GM19452 (cell line): ENCODE results near the gene TTLL12.

Experiments
- ATAC-seq: cut with Tn5 transposase; IDR thresholded peaks from one replicate; pipeline ENCODE4 v1.9.1; 2021; ENCODE audit not compliant: unreplicated experiment

The TTLL12 gene

GRCh38 chr22:43186272-43187170 is at the start of gene TTLL12:
TSS of gene TTLL12 (minus strand) at chr22:43187134. CDS start at chr22:43187069, 65 bp downstream.
- ATAC-seq, result peak; percentile 44

- no peak for ATAC-seq
These were observed 48.8 kb upstream of the TTLL12 start for GRCh38 chr22:43235445-43236409.

DNA sequence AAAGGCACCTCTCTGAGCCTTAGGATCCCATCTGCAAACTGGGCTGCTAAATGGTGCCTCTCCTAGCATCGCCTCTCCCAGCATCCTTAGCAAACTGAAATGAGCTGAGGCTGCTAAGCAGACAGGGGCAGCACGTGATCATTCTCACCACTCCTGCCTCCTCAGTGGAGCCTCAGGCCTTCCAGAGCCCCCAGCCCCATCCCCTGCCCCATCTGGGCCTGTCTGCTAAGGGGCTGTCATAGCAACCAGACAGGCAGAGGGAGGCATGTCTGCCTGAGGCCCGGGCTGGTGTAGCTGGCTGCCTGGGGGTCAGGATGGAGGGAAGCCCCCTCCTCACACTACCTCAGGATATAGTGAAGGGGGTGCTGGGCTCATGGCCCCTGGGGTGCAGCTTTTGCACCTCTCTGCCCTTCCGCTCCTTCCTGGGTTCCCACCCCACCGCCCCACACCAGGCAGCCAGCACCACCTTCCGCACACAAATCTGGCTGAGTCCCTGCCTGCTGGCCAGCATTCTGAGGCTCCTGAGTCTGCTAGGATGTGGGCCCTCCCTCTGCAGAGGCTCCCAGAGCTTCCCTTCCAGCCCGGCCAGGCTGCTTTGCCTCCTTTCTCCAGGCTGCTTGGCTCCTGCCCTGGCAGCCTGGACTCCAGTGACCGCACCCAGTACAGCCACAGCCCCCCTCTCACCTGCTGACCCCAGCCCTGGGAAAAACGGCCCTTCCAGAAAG is 47.5 kb upstream of the TTLL12 start:
- no peak for ATAC-seq

GRCh38 chr22:43233529-43233928 is 46.6 kb upstream of the TTLL12 start:
- no peak for ATAC-seq

- ATAC-seq, result no peak
These were observed 45.5 kb upstream of the TTLL12 start for GRCh38 chr22:43232445-43232844.

GRCh38 chr22:43231724-43232034 is 44.7 kb upstream of the TTLL12 start:
- no peak for ATAC-seq

GRCh38 chr22:43230971-43231723 is 44.2 kb upstream of the TTLL12 start:
- no peak for ATAC-seq

- ATAC-seq, result no peak
These were observed 43.6 kb upstream of the TTLL12 start for GRCh38 chr22:43230571-43230970.

GRCh38 chr22:43228863-43229262 is 41.9 kb upstream of the TTLL12 start:
- no peak for ATAC-seq

DNA sequence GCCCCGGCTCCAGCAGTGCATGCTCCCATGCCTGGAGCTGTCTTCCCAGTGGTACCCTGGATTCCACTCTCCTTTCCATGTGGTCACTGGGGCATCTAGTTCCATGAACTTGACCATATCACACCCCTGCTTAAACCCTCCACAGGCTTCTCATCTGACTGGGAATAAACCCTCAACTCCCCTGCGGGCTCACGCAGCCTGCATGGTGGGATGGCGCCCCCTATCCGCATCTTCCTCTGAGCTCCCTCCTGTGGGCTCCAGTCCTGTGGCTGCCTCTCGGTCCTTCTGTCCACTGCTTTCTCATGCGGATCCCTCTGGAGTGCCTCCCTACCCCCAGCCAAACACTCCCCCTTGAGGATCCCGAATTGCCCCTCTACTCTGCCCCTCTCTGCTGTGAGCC is 41.4 kb upstream of the TTLL12 start:
- ATAC-seq, result no peak

GRCh38 chr22:43227239-43227630 is 40.3 kb upstream of the TTLL12 start:
- ATAC-seq, result no peak

GRCh38 chr22:43226377-43227238 is 39.7 kb upstream of the TTLL12 start:
- ATAC-seq, result no peak

GRCh38 chr22:43225609-43226008 is 38.7 kb upstream of the TTLL12 start:
- ATAC-seq, result no peak

DNA sequence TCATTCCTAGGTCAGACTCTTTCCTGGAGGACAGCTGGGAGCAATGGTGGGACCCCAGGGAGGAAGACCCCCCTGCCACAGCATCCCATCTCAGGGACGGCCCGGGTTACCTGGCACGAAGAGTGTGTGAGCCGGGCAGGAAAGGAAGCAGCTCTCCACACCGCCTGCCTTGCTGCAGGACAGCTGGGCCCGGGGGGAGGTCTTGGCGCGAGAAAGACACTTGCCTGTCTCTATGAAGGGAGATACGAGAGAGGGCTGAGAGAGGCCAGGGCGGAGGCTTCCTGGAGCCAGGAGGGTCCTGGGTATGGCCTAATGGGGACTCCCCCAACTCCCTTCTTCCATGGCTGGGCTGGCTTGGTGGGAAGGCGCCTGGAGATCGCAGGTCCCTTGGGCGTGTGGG is 36.1 kb upstream of the TTLL12 start:
- no peak for ATAC-seq

DNA sequence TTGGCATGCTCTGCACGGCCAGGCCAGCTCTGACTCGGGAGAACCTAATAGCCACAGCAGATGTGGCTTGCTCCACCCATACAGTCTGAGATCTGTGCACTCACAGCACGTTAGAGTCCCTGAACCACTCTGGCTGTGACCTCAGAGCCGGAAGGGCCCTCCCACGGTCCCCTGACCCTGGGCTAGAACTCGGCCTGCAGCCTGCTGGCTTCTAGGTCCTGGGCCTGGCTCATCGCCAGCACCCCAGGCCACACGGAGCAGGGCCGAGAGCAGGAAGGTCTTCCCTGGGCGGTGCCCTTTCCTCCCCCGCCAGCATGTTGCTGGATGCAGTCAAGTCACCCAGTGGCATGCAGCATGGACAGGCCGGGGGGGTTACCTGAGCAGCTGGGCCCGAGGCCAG is 35.3 kb upstream of the TTLL12 start:
- no peak for ATAC-seq

DNA sequence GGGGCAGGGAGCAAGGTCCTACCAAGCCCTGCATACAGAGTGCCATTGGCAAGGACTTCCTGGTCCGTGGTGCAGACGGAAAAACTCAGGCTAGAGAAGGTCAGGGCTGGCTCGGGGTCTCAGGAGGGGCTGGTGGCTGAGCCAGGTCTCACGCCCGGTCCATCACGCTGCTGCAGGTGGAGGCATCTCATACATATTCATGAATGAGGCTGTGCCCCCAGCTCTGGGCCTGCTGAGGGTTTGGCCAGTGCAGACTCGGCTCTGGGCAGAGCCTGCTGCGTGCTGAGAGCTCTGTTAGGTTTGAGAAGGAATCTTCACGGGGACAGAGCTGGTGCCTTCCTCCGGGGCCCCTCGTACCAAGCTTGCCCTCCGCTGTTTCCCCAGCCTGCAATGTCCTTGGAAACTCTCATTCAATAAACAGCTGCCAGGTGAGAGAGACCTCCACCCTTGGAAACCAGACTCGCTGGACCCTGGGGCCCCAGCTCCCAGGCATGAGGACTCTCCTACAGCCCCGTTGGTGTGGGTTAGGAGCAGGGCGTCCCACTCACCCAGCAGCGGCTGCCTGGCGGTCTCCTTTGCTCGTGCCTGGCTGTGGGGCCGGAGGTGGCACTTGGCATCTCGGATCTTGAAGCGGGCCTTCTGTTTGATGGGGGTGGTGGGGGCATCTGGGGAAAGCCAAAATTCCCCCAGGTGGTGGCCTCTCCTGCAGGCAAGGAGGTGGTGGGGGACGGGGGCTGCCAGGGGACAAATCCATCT is 33.9 kb upstream of the TTLL12 start:
- ATAC-seq, result no peak

DNA sequence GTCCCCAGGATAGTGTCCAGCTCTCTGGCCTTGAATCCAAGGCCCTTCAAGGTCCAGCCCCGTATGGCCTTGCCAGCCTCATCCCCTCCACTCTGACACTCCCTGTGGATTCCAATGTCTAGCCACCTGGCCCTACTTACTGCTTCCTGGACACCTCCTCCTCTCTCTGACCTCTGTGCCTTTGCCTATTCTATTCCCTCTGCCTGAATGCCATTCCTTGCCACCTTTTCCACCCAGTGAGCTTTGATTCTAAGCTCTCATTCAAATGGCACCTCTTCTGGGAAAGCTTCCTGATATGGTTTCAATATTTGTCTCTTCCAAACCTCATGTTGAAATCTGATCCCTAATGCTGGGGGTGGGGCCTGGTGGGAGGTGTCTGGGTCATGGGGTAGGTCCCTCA is 31.9 kb upstream of the TTLL12 start:
- no peak for ATAC-seq

DNA sequence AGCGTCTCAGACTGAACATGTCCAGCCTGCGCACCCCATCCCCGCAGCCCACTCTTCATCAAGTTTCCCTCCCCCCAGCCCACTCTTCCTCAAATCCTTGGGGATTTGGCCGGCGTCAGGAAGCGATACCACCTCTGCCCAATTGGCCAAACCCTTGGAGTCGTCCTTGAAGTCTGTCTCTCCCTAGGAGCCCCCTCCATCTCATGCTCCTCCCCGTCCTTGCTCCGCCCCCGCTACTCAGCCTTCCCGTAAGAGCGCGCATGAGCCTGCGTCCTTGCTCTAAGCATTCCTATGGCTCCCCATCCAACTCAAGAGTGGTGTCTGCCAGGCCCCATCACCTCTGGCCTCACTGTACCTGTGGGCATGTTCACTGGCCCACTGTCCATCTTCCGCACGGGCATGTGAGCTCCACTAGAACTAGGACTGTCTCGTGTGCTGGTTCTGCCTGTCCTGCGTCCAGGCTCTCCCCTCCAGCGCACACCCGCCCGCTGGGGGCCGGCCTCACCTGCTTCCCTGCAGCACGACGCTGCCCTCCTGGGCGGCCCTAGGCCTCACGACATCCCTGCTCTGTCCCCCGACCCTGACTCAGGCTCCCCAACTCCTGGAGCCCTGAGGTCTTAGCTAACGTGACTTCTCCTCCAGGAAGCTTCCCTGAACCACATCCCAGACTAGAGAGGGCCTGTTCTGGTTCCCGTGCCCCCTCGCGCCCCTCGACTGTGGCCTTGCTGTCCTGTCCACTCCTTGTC is 30.5 kb upstream of the TTLL12 start:
- no peak for ATAC-seq
